GM10266 (cell line): ENCODE results near the gene ART4.

Experiments used
- DNase-seq: peaks from one replicate; pipeline ENCODE4 v3.0.0; 2012; ENCODE audit errors: extremely low spot score
- CTCF ChIP-seq: IDR thresholded peaks from 2 replicates; pipeline ENCODE4 v1.5.1; 2012; ENCODE audit warnings: mild to moderate bottlenecking, low read depth; ENCODE audit not compliant: control insufficient read depth, insufficient read depth; ENCODE audit errors: missing control alignments

Gene ART4

GRCh38 chr12:14871247-14871646, 27.9 kb upstream of the ART4 start:
- TF ChIP-seq CTCF: no peak
- no peak for DNase-seq

GRCh38 chr12:14868916-14869506, 25.7 kb upstream of the ART4 start:
- DNase-seq: no peak
- TF ChIP-seq CTCF: no peak

- TF ChIP-seq CTCF: no peak
Measured at GRCh38 chr12:14860490-14860889, 17.2 kb upstream of the ART4 start.

GRCh38 chr12:14858513-14858912, 15.2 kb upstream of the ART4 start:
- no peak for TF ChIP-seq CTCF

More at GRCh38 chr12:14860490-14860889, 17.2 kb upstream of the ART4 start:
- no peak for DNase-seq

GRCh38 chr12:14854586-14855183, 11.4 kb upstream of the ART4 start:
- no peak for DNase-seq
- TF ChIP-seq CTCF: no peak

More at GRCh38 chr12:14858513-14858912, 15.2 kb upstream of the ART4 start:
- DNase-seq: no peak

- no peak for TF ChIP-seq CTCF
- no peak for DNase-seq
Measured at GRCh38 chr12:14853961-14854360, 10.6 kb upstream of the ART4 start.

- TF ChIP-seq CTCF: no peak
- no peak for DNase-seq
Measured at GRCh38 chr12:14852880-14853279, 9.6 kb upstream of the ART4 start.
